GM13976 (cell line): ENCODE data around the gene ECHDC1.

Experiments
- DNase-seq: peaks from one replicate; pipeline ENCODE4 v3.0.0; 2012; ENCODE audit warnings: low spot score
- in situ Hi-C: fragments of 300-500 bp; cut with MboI; formaldehyde crosslinking; loops from one replicate; pipeline ENCODE4 v1.12.0; 2022; ENCODE audit warnings: low sequenced_read_pairs, mixed read lengths, inconsistent platforms; ENCODE audit not compliant: unreplicated experiment
- TF ChIP-seq, protein P1 (sequence below): IDR thresholded peaks from 2 replicates; pipeline ENCODE4 v1.5.1; 2012; ENCODE audit warnings: borderline replicate concordance, mild to moderate bottlenecking; ENCODE audit not compliant: insufficient read depth; ENCODE audit errors: extremely low read depth, missing control alignments, control extremely low read depth

ECHDC1 gene

GRCh38 chr6:127262896-127263295 is 80.5 kb downstream of the ECHDC1 start:
- in situ Hi-C loops = no loop called here
- DNase-seq = no peak
- TF ChIP-seq, protein P1, sequence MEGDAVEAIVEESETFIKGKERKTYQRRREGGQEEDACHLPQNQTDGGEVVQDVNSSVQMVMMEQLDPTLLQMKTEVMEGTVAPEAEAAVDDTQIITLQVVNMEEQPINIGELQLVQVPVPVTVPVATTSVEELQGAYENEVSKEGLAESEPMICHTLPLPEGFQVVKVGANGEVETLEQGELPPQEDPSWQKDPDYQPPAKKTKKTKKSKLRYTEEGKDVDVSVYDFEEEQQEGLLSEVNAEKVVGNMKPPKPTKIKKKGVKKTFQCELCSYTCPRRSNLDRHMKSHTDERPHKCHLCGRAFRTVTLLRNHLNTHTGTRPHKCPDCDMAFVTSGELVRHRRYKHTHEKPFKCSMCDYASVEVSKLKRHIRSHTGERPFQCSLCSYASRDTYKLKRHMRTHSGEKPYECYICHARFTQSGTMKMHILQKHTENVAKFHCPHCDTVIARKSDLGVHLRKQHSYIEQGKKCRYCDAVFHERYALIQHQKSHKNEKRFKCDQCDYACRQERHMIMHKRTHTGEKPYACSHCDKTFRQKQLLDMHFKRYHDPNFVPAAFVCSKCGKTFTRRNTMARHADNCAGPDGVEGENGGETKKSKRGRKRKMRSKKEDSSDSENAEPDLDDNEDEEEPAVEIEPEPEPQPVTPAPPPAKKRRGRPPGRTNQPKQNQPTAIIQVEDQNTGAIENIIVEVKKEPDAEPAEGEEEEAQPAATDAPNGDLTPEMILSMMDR = no peak

- DNase-seq = no peak
- in situ Hi-C loops = no loop called here
- TF ChIP-seq, protein P1 = no peak
Observed at GRCh38 chr6:127255286-127255685, 88.1 kb downstream of the ECHDC1 start.

GRCh38 chr6:127249621-127250020 is 93.8 kb downstream of the ECHDC1 start:
- no peak for DNase-seq
- in situ Hi-C loops = no loop called here
- TF ChIP-seq, protein P1 = no peak

DNA sequence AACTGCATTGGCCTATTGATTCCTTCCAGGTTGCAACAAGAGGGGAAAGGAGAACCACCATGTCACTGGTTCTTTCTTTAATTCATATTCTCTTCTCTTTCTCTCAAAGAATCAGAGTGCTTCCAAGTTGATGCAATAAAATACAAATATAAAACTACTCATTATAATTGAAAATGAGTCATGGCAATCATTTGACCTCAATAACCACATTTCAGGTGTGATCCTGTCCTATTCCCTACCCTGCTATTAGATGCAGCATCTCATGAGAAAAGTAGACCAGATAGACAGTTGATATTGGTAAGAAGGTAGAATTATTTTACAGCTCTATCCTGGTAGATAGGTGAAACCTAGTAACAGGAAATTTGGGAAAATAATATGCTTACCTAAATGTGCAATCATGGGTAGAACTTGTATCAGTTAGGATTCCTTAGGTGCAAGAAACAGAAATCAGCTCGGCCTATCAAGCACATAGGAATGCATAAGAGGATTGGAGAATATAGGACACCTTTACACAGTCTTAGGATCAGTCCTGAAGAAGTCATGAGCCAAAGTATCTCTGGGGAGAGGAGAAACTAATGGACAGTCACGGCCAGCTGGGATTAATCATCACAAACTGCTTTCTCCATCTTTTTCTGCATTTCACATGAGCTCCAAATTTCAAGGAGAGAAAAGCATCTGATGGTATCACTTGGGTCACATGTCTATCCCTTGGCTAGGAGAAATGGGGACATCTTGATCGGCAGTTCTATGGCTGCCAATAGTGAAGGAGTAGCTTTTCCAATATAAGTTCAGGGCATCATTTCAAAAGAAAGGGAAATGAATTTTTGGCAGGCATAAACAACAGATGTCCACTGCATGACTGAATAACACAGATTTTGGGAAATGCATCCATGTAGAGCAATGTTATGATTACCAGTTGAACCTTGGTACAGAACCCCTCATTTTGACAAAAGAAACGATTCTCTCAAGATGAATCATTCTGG is 96.0 kb downstream of the ECHDC1 start:
- in situ Hi-C loops = no loop called here
- TF ChIP-seq, protein P1 = no peak
- DNase-seq = no peak

- no peak for DNase-seq
- TF ChIP-seq, protein P1 = no peak
- in situ Hi-C loops = no loop called here
Observed at GRCh38 chr6:127243501-127243900, 99.9 kb downstream of the ECHDC1 start.
